ENCODE measurements around the gene ADO.

GRCh38 chr10:62772186-62772974 is 32.1 kb upstream of the ADO start:
- TF ChIP-seq CTCF (IDR thresholded peaks at IDR 0.05; ENCODE audit: insufficient read depth, low read length, poor library complexity, severe bottlenecking): no peak
- TF ChIP-seq EZH2phosphoT487 (conservative IDR thresholded peaks at IDR 0.05; ENCODE audit: low read length): no peak
